OCI-LY1 (cell line): Measurements from ENCODE around the gene LYRM2.

Experiments used
- H2AFZ ChIP-seq: fragments of 200-600 bp; sonication (generic), shearing (Covaris generic); 2 replicates; pipeline ENCODE4 v1.6.0; 2014; ENCODE audit warnings: antibody characterized with exemption, mild to moderate bottlenecking, low read length
- H3F3A ChIP-seq: fragments of 200-600 bp; sonication (generic), shearing (Covaris generic); 2 replicates; pipeline ENCODE4 v1.6.0; 2014; ENCODE audit warnings: mild to moderate bottlenecking, antibody characterized with exemption, low read length, moderate library complexity; ENCODE audit not compliant: insufficient read depth
- H3K27ac ChIP-seq: fragments of 200-600 bp; sonication (generic); 2 replicates; pipeline ENCODE4 v1.5.1; 2014; ENCODE audit warnings: low read length, mixed run types, mild to moderate bottlenecking, low read depth; ENCODE audit not compliant: poor library complexity, severe bottlenecking
- H3K27me3 ChIP-seq: fragments of 200-600 bp; sonication (generic); 2 replicates; pipeline ENCODE4 v1.6.0; 2014; ENCODE audit warnings: antibody characterized with exemption, mild to moderate bottlenecking, low read length, moderate library complexity; ENCODE audit not compliant: insufficient read depth
- H3K36me3 ChIP-seq: fragments of 200-600 bp; sonication (generic); 2 replicates; pipeline ENCODE4 v1.6.1; 2014; ENCODE audit warnings: mild to moderate bottlenecking, antibody characterized with exemption, low read length, moderate library complexity, mixed read lengths; ENCODE audit not compliant: insufficient read depth
- H3K4me1 ChIP-seq: fragments of 200-600 bp; sonication (generic); 2 replicates; pipeline ENCODE4 v1.5.1; 2014; ENCODE audit warnings: mild to moderate bottlenecking, low read length, moderate library complexity; ENCODE audit not compliant: insufficient read depth, severe bottlenecking
- H3K4me2 ChIP-seq: fragments of 200-600 bp; sonication (generic), shearing (Covaris generic); 2 replicates; pipeline ENCODE4 v1.6.1; 2014; ENCODE audit warnings: low read length
- H3K4me3 ChIP-seq: fragments of 200-600 bp; sonication (generic); 2 replicates; pipeline ENCODE4 v1.5.1; 2014; ENCODE audit warnings: low read length, low read depth, mild to moderate bottlenecking, mixed read lengths; ENCODE audit not compliant: poor library complexity, severe bottlenecking
- H3K79me2 ChIP-seq: fragments of 200-600 bp; shearing (Covaris generic); 2 replicates; pipeline ENCODE4 v1.6.1; 2016; ENCODE audit warnings: mixed run types, low read length, mixed read lengths; ENCODE audit not compliant: insufficient read depth
- H3K9ac ChIP-seq: fragments of 200-600 bp; sonication (generic), shearing (Covaris generic); 2 replicates; pipeline ENCODE4 v1.6.1; 2014; ENCODE audit warnings: mild to moderate bottlenecking, low read length, mixed read lengths
- H3K9me2 ChIP-seq: fragments of 200-600 bp; sonication (generic), shearing (Covaris generic); 2 replicates; pipeline ENCODE4 v1.6.1; 2014; ENCODE audit warnings: low read depth, mild to moderate bottlenecking, low read length, mixed read lengths
- H3K9me3 ChIP-seq: fragments of 200-600 bp; shearing (Covaris generic); 2 replicates; pipeline ENCODE4 v1.6.1; 2014; ENCODE audit warnings: low read length, mixed read lengths
- H4K20me1 ChIP-seq: fragments of 200-600 bp; sonication (generic), shearing (Covaris generic); 2 replicates; pipeline ENCODE4 v1.6.0; 2016; ENCODE audit warnings: mild to moderate bottlenecking, low read length; ENCODE audit not compliant: insufficient read depth
- EZH2 ChIP-seq: fragments of 200-600 bp; sonication (generic), shearing (Covaris generic); IDR thresholded peaks from 2 replicates; pipeline ENCODE4 v1.8.0; 2017; ENCODE audit warnings: borderline replicate concordance, mixed run types, mild to moderate bottlenecking, antibody characterized with exemption, low read length, moderate library complexity, mixed read lengths
- TF ChIP-seq, protein P1 (sequence below): fragments of 200-600 bp; sonication (generic), shearing (Covaris generic); IDR thresholded peaks from 2 replicates; pipeline ENCODE4 v1.5.1; 2017; ENCODE audit warnings: mild to moderate bottlenecking, antibody characterized with exemption, low read length, moderate library complexity, mixed read lengths

LYRM2 gene

DNA sequence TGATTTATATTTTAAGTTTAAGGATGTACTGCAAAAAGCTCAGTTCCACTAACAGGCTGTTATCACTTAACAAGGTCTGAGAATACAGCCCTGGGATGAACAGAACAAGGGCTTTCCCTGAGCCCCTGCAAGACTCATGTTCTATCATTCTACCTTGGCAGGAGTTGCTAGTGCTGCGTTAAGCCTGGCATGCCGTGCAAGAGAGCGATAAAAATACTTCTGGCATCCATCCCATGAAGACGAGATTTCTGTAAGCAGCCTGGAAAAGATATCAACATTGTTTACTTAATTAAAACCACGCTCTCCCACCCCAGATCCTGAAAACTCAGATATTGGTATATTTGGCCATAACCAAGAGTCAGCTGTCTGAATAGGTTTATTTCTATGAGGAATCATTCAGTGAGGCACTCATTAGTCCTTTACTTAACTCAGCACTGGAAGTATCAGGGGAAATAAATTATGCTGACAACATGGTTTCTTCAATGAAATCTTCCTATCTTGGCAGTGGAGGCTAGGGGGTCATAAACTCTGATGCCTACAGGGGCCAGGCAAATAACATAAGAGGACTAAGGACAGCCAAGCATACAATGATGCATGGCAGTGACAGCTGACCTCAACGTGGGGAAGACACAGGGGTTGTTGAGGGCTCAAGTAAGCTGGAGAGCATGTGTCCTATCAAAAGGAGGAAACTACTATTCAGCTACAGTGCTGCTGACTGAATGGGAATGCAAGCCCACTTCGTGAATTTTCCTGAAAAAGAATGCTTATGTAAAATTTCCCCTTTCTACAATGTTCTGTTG, 37.6 kb upstream of the LYRM2 start:
- no peak overlapping the region for H3K4me3 ChIP-seq
- no peak overlapping the region for H3K4me2 ChIP-seq
- H2AFZ ChIP-seq: no peak overlapping the region
- no peaks in the 10 kb centered on the region for H3K4me1 ChIP-seq
- no peaks in the 10 kb centered on the region for H3K9me3 ChIP-seq
- H3K36me3 ChIP-seq: peaks cover 91% of the 10 kb centered on the region
- H3F3A ChIP-seq: no peaks in the 10 kb centered on the region
- no peaks in the 10 kb centered on the region for H3K79me2 ChIP-seq
- H3K27me3 ChIP-seq: no peaks in the 10 kb centered on the region
- H3K9ac ChIP-seq: no peak overlapping the region
- TF ChIP-seq EZH2: no peak
- TF ChIP-seq, protein P1, sequence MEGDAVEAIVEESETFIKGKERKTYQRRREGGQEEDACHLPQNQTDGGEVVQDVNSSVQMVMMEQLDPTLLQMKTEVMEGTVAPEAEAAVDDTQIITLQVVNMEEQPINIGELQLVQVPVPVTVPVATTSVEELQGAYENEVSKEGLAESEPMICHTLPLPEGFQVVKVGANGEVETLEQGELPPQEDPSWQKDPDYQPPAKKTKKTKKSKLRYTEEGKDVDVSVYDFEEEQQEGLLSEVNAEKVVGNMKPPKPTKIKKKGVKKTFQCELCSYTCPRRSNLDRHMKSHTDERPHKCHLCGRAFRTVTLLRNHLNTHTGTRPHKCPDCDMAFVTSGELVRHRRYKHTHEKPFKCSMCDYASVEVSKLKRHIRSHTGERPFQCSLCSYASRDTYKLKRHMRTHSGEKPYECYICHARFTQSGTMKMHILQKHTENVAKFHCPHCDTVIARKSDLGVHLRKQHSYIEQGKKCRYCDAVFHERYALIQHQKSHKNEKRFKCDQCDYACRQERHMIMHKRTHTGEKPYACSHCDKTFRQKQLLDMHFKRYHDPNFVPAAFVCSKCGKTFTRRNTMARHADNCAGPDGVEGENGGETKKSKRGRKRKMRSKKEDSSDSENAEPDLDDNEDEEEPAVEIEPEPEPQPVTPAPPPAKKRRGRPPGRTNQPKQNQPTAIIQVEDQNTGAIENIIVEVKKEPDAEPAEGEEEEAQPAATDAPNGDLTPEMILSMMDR: no peak
- H4K20me1 ChIP-seq: no peaks in the 10 kb centered on the region
- no peak overlapping the region for H3K27ac ChIP-seq
- H3K9me2 ChIP-seq: no peaks in the 10 kb centered on the region

DNA sequence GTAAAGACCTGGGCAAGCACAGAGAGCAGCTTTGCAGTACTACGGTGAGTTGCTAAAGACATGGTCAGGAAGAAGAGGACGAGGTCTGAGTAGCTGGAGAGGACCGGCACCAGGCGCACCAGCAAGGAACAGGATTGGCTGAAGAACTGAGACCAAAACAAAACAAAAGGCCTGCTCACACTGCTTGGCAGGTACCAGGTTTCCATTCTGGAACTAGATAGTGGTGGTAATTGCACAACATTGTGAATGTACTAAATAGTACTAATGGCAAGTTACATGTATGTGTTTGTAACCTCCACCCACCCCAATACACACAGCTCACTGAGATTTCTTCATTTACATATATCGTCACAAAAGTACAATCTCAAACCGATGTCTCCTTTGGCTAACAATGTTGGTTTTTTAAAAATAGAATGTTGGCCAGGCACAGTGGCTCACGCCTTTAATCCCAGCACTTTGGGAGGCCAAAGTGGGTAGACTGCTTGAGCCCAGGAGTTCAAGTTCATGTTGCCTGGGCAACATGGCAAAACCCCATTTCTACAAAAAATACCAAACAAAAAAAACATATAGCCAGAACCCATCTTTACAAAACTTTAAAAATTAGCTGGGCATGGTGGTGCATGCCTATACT, 32.5 kb upstream of the LYRM2 start:
- Histone ChIP-seq H3K27ac (no peak overlapping the region), H3K9ac (no peak overlapping the region), H3K4me1 (no peaks in the 10 kb centered on the region), H3K79me2 (no peaks in the 10 kb centered on the region), H3K9me2 (no peaks in the 10 kb centered on the region), H2AFZ (no peak overlapping the region), H3K36me3 (peaks cover 91% of the 10 kb centered on the region), H3F3A (no peaks in the 10 kb centered on the region), H4K20me1 (no peaks in the 10 kb centered on the region), H3K4me2 (no peak overlapping the region), H3K9me3 (no peaks in the 10 kb centered on the region), H3K4me3 (no peak overlapping the region), H3K27me3 (no peaks in the 10 kb centered on the region)
- TF ChIP-seq, protein P1: no peak
- no peak for TF ChIP-seq EZH2

DNA sequence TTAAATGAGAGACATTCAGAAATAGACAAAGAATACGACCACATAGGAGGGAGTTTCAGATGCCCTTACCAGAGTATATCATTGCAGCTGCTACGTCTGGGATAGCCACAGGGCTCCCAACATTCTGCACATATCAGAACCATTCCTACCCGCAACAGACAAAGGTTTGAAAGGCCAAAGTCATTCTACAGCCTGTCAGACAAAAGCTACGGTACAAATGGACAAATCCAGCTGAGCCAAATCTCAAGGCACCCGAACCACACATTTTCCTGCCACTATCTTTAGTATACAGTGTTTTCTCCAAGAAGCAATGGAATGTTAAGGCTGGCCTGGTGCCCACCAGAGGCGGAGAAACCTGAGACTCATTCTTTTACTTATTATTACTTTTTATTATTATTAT, 30.5 kb upstream of the LYRM2 start:
- H3K9me2 ChIP-seq: no peaks in the 10 kb centered on the region
- no peaks in the 10 kb centered on the region for H3K4me1 ChIP-seq
- H3K36me3 ChIP-seq: peaks cover 86% of the 10 kb centered on the region
- TF ChIP-seq EZH2: no peak
- TF ChIP-seq, protein P1: no peak
- no peak overlapping the region for H3K9ac ChIP-seq
- no peak overlapping the region for H3K4me3 ChIP-seq
- no peaks in the 10 kb centered on the region for H3K79me2 ChIP-seq
- no peak overlapping the region for H3K27ac ChIP-seq
- no peaks in the 10 kb centered on the region for H4K20me1 ChIP-seq
- no peaks in the 10 kb centered on the region for H3F3A ChIP-seq
- H3K4me2 ChIP-seq: no peak overlapping the region
- H3K27me3 ChIP-seq: no peaks in the 10 kb centered on the region
- H2AFZ ChIP-seq: no peak overlapping the region
- H3K9me3 ChIP-seq: no peaks in the 10 kb centered on the region
